H9 (cell line): ENCODE data around the gene EHF. TPM values are rescaled to one million over a fixed set of nuclear protein-coding genes. Genes with fewer than 3 reads are reported as not detected.

Experiments used
- DNase-seq: peaks from one replicate; pipeline ENCODE4 v3.0.0-alpha.2; 2017
- H2AFZ ChIP-seq: one replicate; pipeline ENCODE4 v1.6.1; 2013; ENCODE audit warnings: mild to moderate bottlenecking, low read length, control low read depth, moderate library complexity
- H2AK5ac ChIP-seq: 2 replicates; pipeline ENCODE4 v1.6.1; 2013; ENCODE audit warnings: low read length, control low read depth, mixed read lengths; ENCODE audit not compliant: insufficient read length
- H2BK120ac ChIP-seq: one replicate; pipeline ENCODE4 v1.6.1; 2013; ENCODE audit warnings: low read depth, mild to moderate bottlenecking, low read length, control low read depth, inconsistent platforms; ENCODE audit not compliant: poor library complexity, severe bottlenecking
- H2BK12ac ChIP-seq: 2 replicates; pipeline ENCODE4 v1.6.1; 2013; ENCODE audit warnings: low read length, control low read depth, mixed read lengths, low read depth; ENCODE audit not compliant: insufficient read length
- H2BK15ac ChIP-seq: 2 replicates; pipeline ENCODE4 v1.6.1; 2013; ENCODE audit warnings: low read depth, low read length, control low read depth
- H2BK20ac ChIP-seq: one replicate; pipeline ENCODE4 v1.6.1; 2013; ENCODE audit warnings: low read depth, mild to moderate bottlenecking, low read length, control low read depth, inconsistent platforms; ENCODE audit not compliant: poor library complexity, severe bottlenecking
- H2BK5ac ChIP-seq: 2 replicates; pipeline ENCODE4 v1.6.1; 2013; ENCODE audit warnings: low read length, control low read depth, mixed read lengths; ENCODE audit not compliant: insufficient read length
- H3K14ac ChIP-seq: 2 replicates; pipeline ENCODE4 v1.6.1; 2013; ENCODE audit warnings: low read length, control low read depth; ENCODE audit not compliant: insufficient read depth
- H3K18ac ChIP-seq: 2 replicates; pipeline ENCODE4 v1.6.1; 2013; ENCODE audit warnings: low read depth, mild to moderate bottlenecking, mixed read lengths, low read length, control low read depth; ENCODE audit not compliant: insufficient read length
- H3K23ac ChIP-seq: 2 replicates; pipeline ENCODE4 v1.6.1; 2013; ENCODE audit warnings: low read length, control low read depth, mixed read lengths, low read depth; ENCODE audit not compliant: insufficient read length
- H3K23me2 ChIP-seq: 2 replicates; pipeline ENCODE4 v1.6.1; 2013; ENCODE audit warnings: low read depth, mild to moderate bottlenecking, mixed read lengths, low read length, control low read depth; ENCODE audit not compliant: insufficient read length, poor library complexity, severe bottlenecking
- H3K27ac ChIP-seq: 2 replicates; pipeline ENCODE4 v1.5.1; 2013; ENCODE audit warnings: low read length, control low read depth, mixed read lengths, low read depth; ENCODE audit not compliant: insufficient read length
- H3K27me3 ChIP-seq: 2 replicates; pipeline ENCODE4 v1.6.1; 2013; ENCODE audit warnings: low read length, control low read depth, inconsistent platforms; ENCODE audit not compliant: insufficient read depth
- H3K4ac ChIP-seq: 2 replicates; pipeline ENCODE4 v1.6.1; 2013; ENCODE audit warnings: low read depth, mild to moderate bottlenecking, control low read depth, inconsistent platforms, low read length, moderate library complexity
- H3K4me1 ChIP-seq: 2 replicates; pipeline ENCODE4 v1.6.1; 2013; ENCODE audit warnings: low read length, control low read depth, inconsistent platforms; ENCODE audit not compliant: insufficient read depth
- H3K4me2 ChIP-seq: 2 replicates; pipeline ENCODE4 v1.6.1; 2013; ENCODE audit warnings: low read length, control low read depth, mixed read lengths; ENCODE audit not compliant: insufficient read length, insufficient read depth
- H3K56ac ChIP-seq: 2 replicates; pipeline ENCODE4 v1.6.1; 2013; ENCODE audit warnings: low read depth, mild to moderate bottlenecking, mixed read lengths, low read length, control low read depth; ENCODE audit not compliant: insufficient read length
- H3K79me1 ChIP-seq: 2 replicates; pipeline ENCODE4 v1.6.1; 2013; ENCODE audit warnings: low read depth, mild to moderate bottlenecking, moderate library complexity, low read length, control low read depth, inconsistent platforms; ENCODE audit not compliant: insufficient read depth, poor library complexity, severe bottlenecking
- H3K79me2 ChIP-seq: 2 replicates; pipeline ENCODE4 v1.6.1; 2013; ENCODE audit warnings: low read length, control low read depth, inconsistent platforms; ENCODE audit not compliant: insufficient read depth
- H3K9ac ChIP-seq: 2 replicates; pipeline ENCODE4 v1.6.1; 2013; ENCODE audit warnings: low read length, control low read depth, mixed read lengths; ENCODE audit not compliant: insufficient read length; ENCODE audit errors: extremely low read depth
- H3K9me3 ChIP-seq: one replicate; pipeline ENCODE4 v1.6.1; 2013; ENCODE audit warnings: low read depth, low read length, inconsistent platforms; ENCODE audit not compliant: control insufficient read depth
- H3T11ph ChIP-seq: one replicate; pipeline ENCODE4 v1.6.1; 2013; ENCODE audit warnings: mild to moderate bottlenecking, low read length, control low read depth, inconsistent platforms
- H4K20me1 ChIP-seq: one replicate; pipeline ENCODE4 v1.6.1; 2013; ENCODE audit not compliant: control insufficient read depth, insufficient read length, insufficient read depth
- H4K5ac ChIP-seq: 2 replicates; pipeline ENCODE4 v1.6.1; 2013; ENCODE audit warnings: low read depth, mild to moderate bottlenecking, mixed read lengths, low read length, control low read depth; ENCODE audit not compliant: insufficient read length
- H4K8ac ChIP-seq: replicated peaks from 2 replicates; pipeline ENCODE4 v1.6.1; 2013; ENCODE audit warnings: low read length, control low read depth, mixed read lengths, low read depth; ENCODE audit not compliant: insufficient read length
- H4K91ac ChIP-seq: 2 replicates; pipeline ENCODE4 v1.6.1; 2013; ENCODE audit warnings: low read depth, mild to moderate bottlenecking, moderate library complexity, mixed read lengths, low read length, control low read depth; ENCODE audit not compliant: insufficient read length
- H3K27ac Mint-ChIP-seq, 3 experiments: 2 replicates in 2 of 3; 3 replicates in 1 of 3; pipeline ENCODE4 v1.8.0; 2020 to 2021; ENCODE audit warnings: mixed read lengths in 3 of 3, mild to moderate bottlenecking in 1 of 3, moderate library complexity in 1 of 3
- H3K27me3 Mint-ChIP-seq: 2 replicates; pipeline ENCODE4 v1.8.0; 2021; ENCODE audit warnings: low read depth, mild to moderate bottlenecking, moderate library complexity, mixed read lengths
- H3K36me3 Mint-ChIP-seq, 3 experiments: 2 replicates in 2 of 3; 3 replicates in 1 of 3; pipeline ENCODE4 v1.8.0; 2020 to 2021; ENCODE audit warnings: low read depth in 3 of 3, mixed read lengths in 3 of 3; ENCODE audit not compliant: insufficient read depth in 1 of 3
- H3K4me1 Mint-ChIP-seq, 2 experiments: 2 replicates each; pipeline ENCODE4 v1.8.0; 2020; ENCODE audit warnings: mixed read lengths in 2 of 2
- H3K4me3 Mint-ChIP-seq, 2 experiments: 2 replicates in 1 of 2; 3 replicates in 1 of 2; pipeline ENCODE4 v1.8.0; 2020 to 2021; ENCODE audit warnings: mild to moderate bottlenecking in 2 of 2, mixed read lengths in 2 of 2, moderate library complexity in 1 of 2
- H3K9me3 Mint-ChIP-seq, 2 experiments: 2 replicates in 1 of 2; 3 replicates in 1 of 2; pipeline ENCODE4 v1.8.0; 2020; ENCODE audit warnings: mild to moderate bottlenecking in 2 of 2, mixed read lengths in 2 of 2, moderate library complexity in 1 of 2
- CTCF ChIP-seq: fragments of 200-600 bp; sonication (generic); conservative IDR thresholded peaks from 3 replicates; pipeline ENCODE4 v1.8.0; 2021; ENCODE audit warnings: antibody characterized with exemption, mild to moderate bottlenecking
- WGBS: extraction: QIAGEN DNeasy Blood & Tissue Kit; methylation state at CpG from one replicate; pipeline ENCODE4 v1.1.7; 2013; ENCODE audit warnings: missing lambda C conversion rate, low lambda C conversion rate, mixed read lengths; ENCODE audit not compliant: insufficient read length; ENCODE audit errors: extremely low coverage; 5-methylcytosine and 5-hydroxymethylcytosine counted together
- total RNA-seq: library from RNA; stranded (reverse); gene quantifications from 2 replicates; pipeline ENCODE4 v1.2.1, GENCODE V29; 2021

Gene EHF
- total RNA-seq, 1 experiment from 2014 or later: not detected

GRCh38 chr11:34707462-34707840, 86.6 kb downstream of the EHF start:
- no peaks in the 10 kb centered on the region for H3K4me1 ChIP-seq
- peaks cover 47% of the 10 kb centered on the region in 2 experiments for H3K9me3 Mint-ChIP-seq

More at GRCh38 chr11:34707462-34707840, 86.6 kb downstream of the EHF start:
- no CpG with 5 or more reads among the region's 3 CpGs for WGBS
- Histone ChIP-seq H3K79me2 (peaks cover 2% of the 10 kb centered on the region; the same call in 1 of the 2 replicates), H3K27ac (no peak overlapping the region), H3K4ac (no peak overlapping the region), H3K23me2 (no peaks in the 10 kb centered on the region), H3T11ph (no peak overlapping the region), H2AK5ac (no peak overlapping the region), H3K18ac (no peak overlapping the region), H4K5ac (no peak overlapping the region), H2BK12ac (no peak overlapping the region), H3K14ac (no peak overlapping the region), H4K91ac (no peak overlapping the region), H3K4me2 (no peak overlapping the region), H4K20me1 (no peaks in the 10 kb centered on the region), H3K56ac (no peak overlapping the region), H3K9ac (no peak overlapping the region), H4K8ac (no peak overlapping the region), H3K27me3 (no peaks in the 10 kb centered on the region), H2BK20ac (no peak overlapping the region), H2BK15ac (no peak overlapping the region), H2BK120ac (no peak overlapping the region), H3K79me1 (peaks cover 3% of the 10 kb centered on the region), H3K9me3 (peaks cover 14% of the 10 kb centered on the region), H2AFZ (no peak overlapping the region), H3K23ac (no peak overlapping the region), H2BK5ac (no peak overlapping the region)
- Mint-ChIP-seq H3K27ac (no peak overlapping the region), H3K4me3 (no peak overlapping the region), H3K27me3 (no peaks in the 10 kb centered on the region), H3K4me1 (peaks cover 8 to 9% of the 10 kb centered on the region in 2 experiments; a peak in 3 of 4 replicates), H3K36me3 (peaks cover 58 to 81% (median 76%) of the 10 kb centered on the region in 3 experiments)
- DNase-seq: no peak
- TF ChIP-seq CTCF: no peak

Other genes with a start within 250 kb of the EHF start
- 9.9 and 10.4 TPM in 2 replicates for gene CAT, start 182.2 kb upstream of the EHF start, total RNA-seq
- not detected in 2 replicates for gene ELF5, start 107.3 kb upstream of the EHF start, total RNA-seq